Stimulated activated naive B cell treated with anti-CD40 and anti-IgM and Interleukin-4, amounts not matched to agents 10 μg/mL and 1 μg/mL and 100 μg/mL, for 72 hours (primary cell): Measurements from ENCODE around the gene UQCRHL.
A peak's percentile ranks its signal among the peaks of the same experiment; 100 is the strongest.
"Not testable (repeated sequence)": the region's sequence is repeated elsewhere in the genome, so short reads cannot be mapped to it uniquely, and the experiment has no call there.

Experiments
- ATAC-seq, 2 donors: fragments of 150-1000 bp; cut with Tn5 transposase; replicated peaks; 2 replicates each; pipeline ENCODE4 v1.10.0; 2021; ENCODE audit warnings: moderate library complexity in 1 of 2
- DNase-seq: peaks from one replicate; pipeline ENCODE4 v3.0.0; 2021
- H3K27ac Mint-ChIP-seq: one replicate; pipeline ENCODE4 v1.8.0; 2022; ENCODE audit warnings: mild to moderate bottlenecking, mixed read lengths
- H3K27me3 Mint-ChIP-seq, 2 donors: one replicate each; pipeline ENCODE4 v1.8.0; 2022; ENCODE audit warnings: mixed read lengths in 2 of 2
- H3K36me3 Mint-ChIP-seq, 2 donors: one replicate each; pipeline ENCODE4 v1.8.0; 2022; ENCODE audit warnings: mixed read lengths in 2 of 2, mild to moderate bottlenecking in 1 of 2
- H3K4me1 Mint-ChIP-seq, 2 donors: one replicate each; pipeline ENCODE4 v1.8.0; 2022; ENCODE audit warnings: mixed read lengths in 2 of 2, mild to moderate bottlenecking in 1 of 2
- H3K4me3 Mint-ChIP-seq, 2 donors: one replicate each; pipeline ENCODE4 v1.8.0; 2022; ENCODE audit warnings: mild to moderate bottlenecking in 2 of 2, mixed read lengths in 2 of 2, moderate library complexity in 1 of 2
- H3K9me3 Mint-ChIP-seq, 2 donors: one replicate each; pipeline ENCODE4 v1.8.0; 2022; ENCODE audit warnings: mixed read lengths in 2 of 2, mild to moderate bottlenecking in 1 of 2

The UQCRHL gene

DNA sequence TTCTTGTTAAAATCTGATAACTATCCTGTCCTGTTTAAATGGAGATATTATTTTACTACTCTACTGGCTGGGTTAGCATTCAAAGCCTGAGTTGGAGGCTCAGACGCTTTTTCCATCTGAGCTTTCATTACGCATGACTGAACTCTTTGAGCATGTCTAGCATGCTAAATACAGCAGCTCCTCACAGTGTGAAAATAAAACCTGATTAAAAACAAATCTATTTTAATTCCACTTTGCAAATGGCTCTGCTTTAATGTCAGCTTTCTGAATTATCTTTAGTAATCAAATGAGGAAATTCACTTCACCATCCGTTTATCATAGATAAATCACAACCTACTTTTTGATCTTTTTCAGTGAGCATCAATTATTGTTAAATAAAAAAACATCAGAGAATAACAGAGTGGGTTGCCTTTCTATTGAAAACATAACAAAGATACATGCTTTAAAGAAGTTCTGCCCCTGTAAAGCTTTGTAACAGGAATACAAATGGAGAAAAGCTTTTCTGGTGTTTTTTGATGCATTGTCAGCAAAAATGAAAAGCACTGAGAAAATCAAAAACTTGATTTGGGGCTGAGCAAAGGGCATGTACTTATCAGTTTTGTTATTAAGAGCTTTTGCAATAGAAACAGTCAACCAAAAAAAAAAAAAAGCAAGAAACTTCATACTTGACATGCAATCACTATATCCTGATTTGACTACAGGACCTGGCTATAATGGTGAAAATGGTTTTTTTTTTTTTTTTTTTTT, 36.5 kb upstream of the UQCRHL start:
- Mint-ChIP-seq H3K27me3 (no peaks in the 10 kb centered on the region), H3K4me1 (peaks cover 6 to 37% of the 10 kb centered on the region in 2 donors), H3K36me3 (peaks cover under 1 to 5% of the 10 kb centered on the region in 2 donors), H3K9me3 (no peaks in the 10 kb centered on the region), H3K4me3 (peak overlapping the region in 1 of 2 donors; percentile 16), H3K27ac (peak overlapping the region; percentile 47)
- DNase-seq = no peak
- peak in 1 of 2 donors; percentile 3 for ATAC-seq

DNA sequence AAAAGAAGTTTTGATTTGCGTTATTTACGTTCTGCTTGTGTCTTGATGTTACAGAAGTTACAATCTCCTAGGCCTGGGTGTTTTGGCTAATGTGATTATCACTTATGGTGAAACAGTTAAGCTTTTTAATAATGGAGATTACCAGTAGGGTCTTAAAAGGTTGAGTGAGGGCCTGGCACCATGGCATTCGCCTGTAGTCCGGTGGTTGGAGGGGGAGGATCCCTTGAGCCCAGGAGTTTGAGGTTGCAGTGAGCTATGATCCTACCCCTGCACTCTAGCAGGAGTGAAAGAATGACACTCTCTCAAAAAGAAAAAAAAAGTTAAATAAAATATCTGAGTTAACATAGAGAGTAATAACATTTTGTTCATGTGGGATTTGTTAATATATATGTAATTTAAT, 31.3 kb upstream of the UQCRHL start:
- H3K36me3 Mint-ChIP-seq = peaks cover 0 to 2% of the 10 kb centered on the region in 2 donors
- H3K4me1 Mint-ChIP-seq = peaks cover 6 to 37% of the 10 kb centered on the region in 2 donors
- no peaks in the 10 kb centered on the region for H3K9me3 Mint-ChIP-seq
- H3K4me3 Mint-ChIP-seq = no peak overlapping the region
- DNase-seq = no peak
- ATAC-seq = no peak
- no peaks in the 10 kb centered on the region for H3K27me3 Mint-ChIP-seq
- no peak overlapping the region for H3K27ac Mint-ChIP-seq

DNA sequence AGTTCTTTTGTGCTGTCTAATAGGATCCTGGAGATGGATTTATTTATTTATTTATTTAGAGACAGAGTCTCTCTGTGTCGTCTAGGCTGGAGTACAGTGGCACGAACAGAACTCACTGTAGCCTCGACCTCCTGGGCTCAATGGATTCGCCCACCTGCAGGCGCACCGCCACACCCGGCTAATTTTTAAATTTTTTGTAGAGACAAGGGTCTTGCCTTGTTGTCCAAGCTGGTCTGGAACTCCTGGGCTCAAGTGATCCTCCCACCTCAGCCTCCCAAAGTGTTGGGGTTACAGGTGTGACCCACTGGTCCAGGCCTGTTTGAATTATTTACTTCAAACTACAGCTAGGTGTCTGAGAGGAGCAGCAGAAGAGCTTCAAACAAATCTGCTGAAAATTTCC, 30.5 kb upstream of the UQCRHL start:
- no peaks in the 10 kb centered on the region for H3K9me3 Mint-ChIP-seq
- H3K4me3 Mint-ChIP-seq = peak overlapping the region; percentile 93 to 96
- H3K36me3 Mint-ChIP-seq = peaks cover 0 to 2% of the 10 kb centered on the region in 2 donors
- no peaks in the 10 kb centered on the region for H3K27me3 Mint-ChIP-seq
- DNase-seq = no peak
- no peak for ATAC-seq
- peak overlapping the region; percentile 99 for H3K27ac Mint-ChIP-seq
- H3K4me1 Mint-ChIP-seq = peaks cover 6 to 34% of the 10 kb centered on the region in 2 donors

DNA sequence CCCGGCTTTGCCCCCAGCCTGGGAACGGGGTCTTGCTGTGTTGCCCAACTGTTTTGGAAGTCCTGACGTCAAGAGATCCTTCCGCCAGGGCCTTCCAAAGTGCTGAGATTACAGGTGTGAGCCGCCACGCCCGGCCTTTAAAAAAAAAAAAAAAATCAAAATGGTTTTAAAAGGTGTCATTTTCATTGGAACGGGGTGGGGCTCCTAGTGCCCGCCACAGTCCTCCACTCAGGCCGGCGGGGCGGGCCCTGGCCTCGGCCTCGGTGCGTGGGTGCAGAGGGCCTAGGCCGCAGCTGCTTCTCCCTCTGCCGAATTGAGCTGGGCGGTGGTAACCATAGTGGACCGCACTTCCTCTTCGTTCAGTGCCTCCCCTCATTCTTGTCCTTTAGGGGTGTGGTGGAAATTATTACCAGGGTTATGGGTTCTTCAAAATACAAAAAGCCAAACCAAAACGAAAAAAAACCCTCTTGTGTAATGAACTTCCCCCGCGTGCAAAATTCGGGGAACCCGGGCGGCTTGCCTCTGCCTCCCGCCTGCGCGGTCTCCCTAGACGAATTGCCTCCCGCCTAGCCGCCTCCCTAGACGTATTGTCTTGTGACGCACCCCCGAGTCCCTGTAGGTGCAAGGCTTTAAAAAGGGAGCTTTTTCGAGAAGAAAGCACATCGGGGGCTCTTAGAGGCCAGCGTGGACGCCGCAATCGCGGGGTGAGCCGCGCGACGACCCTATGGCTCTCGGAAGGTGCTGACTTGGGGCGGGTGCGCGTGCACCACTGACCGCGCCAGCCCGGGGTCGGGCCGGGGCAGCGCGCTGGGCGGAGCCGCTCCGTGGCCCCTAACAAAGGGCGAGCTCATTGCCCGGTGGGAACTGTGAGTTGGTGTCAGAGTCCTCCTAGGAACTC, 29.6 kb upstream of the UQCRHL start:
- H3K4me1 Mint-ChIP-seq = peaks cover 4 to 33% of the 10 kb centered on the region in 2 donors
- no peaks in the 10 kb centered on the region for H3K9me3 Mint-ChIP-seq
- peak; percentile 66 to 71 for ATAC-seq
- peak overlapping the region; percentile 93 to 96 for H3K4me3 Mint-ChIP-seq
- peaks cover under 1 to 2% of the 10 kb centered on the region in 2 donors for H3K36me3 Mint-ChIP-seq
- H3K27me3 Mint-ChIP-seq = no peaks in the 10 kb centered on the region
- peak overlapping the region; percentile 99 for H3K27ac Mint-ChIP-seq
- peak; percentile 88 for DNase-seq

DNA sequence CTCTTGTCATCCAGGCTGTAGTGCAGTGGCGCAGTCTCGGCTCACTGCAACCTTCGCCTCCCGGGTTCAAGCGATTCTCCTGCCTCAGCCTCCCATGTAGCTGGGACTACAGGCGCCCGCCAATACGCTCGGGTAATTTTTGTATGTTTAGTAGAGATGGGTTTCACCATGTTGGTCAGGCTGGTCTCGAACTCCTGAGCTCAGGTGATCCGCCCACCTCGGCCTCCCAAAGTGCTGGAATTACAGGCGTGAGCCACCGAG, 29.0 kb upstream of the UQCRHL start:
- not testable (repeated sequence) for ATAC-seq, H3K27me3 Mint-ChIP-seq, H3K36me3 Mint-ChIP-seq, H3K9me3 Mint-ChIP-seq, DNase-seq
- H3K4me1 Mint-ChIP-seq = peaks cover 8 to 39% of the 10 kb centered on the region in 2 donors
- peak overlapping the region; percentile 93 to 96 for H3K4me3 Mint-ChIP-seq
- H3K27ac Mint-ChIP-seq = peak overlapping the region; percentile 99

DNA sequence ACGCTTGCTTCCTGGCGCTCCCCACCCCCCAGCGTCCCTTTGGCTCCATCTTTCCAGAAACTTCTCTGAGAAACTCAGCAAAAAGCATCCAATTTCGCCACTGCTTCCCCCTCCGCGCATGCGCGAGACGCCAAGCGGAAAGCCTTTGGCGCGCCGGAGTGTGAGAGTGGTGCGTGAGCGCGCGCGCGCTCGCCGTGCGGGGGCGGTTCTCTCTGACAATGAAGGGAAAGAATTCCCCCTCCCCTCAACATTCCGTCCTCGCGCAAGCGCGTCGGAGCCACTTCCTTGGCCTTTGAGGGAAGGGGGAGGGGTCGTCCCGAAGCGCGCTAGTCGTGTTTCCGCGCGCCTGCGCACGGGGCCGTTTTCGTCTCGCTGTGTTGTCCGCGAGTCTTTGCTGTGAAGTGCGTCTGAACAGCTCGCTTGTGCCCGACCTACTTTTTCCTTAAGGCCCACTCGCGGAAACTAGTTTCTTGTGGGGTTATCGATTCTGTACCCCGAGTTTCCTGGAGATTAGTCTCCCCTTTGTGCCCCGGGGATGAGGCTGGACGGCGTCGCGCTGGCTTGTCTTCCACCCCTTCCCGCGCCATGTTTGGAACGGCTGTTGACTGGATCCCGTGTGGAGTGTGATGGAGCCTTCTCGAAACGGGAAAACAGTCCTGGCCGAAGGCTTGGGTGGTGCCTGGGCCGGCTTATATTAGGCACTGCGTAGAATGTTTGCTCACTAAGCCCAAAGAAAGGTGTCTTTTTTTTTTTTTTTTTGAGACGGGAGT, 28.5 kb upstream of the UQCRHL start:
- Mint-ChIP-seq H3K4me1 (peaks cover 9 to 42% of the 10 kb centered on the region in 2 donors), H3K27me3 (no peaks in the 10 kb centered on the region), H3K9me3 (no peaks in the 10 kb centered on the region), H3K4me3 (peak overlapping the region; percentile 93 to 96), H3K36me3 (peaks cover 6 to 7% of the 10 kb centered on the region in 2 donors), H3K27ac (peak overlapping the region; percentile 99)
- peak; percentile 35 to 41 for ATAC-seq
- peak; percentile 99 for DNase-seq

DNA sequence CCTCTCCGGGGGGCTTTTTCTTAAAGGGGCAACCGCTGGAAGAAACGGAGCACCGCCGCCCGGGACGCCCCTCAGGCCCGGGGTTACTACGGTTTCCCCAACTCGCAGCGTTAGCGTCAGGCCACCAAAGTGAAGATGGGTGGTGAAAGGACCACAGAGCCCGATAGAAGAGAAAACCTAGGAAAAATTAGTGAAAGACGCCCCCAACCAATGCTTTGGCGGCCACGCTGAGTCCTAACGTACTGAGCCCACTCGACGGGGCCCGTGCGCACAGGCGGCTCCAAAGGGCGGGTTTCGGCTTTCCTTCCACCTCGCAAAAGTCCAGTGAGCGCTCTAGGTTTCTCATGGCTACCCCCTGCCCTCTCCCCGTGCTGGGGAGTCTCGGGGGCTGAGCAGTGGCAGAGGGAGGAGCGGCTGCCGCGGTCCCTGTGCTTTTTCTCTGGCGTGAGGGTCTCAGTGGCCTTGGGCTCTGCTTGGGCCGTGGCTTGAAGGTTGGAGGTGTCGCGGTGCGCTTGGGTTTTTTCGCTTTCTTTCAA, 27.8 kb upstream of the UQCRHL start:
- H3K9me3 Mint-ChIP-seq = no peaks in the 10 kb centered on the region
- ATAC-seq (peak; percentile 1 to 5), DNase-seq (no peak)
- peaks cover 6 to 7% of the 10 kb centered on the region in 2 donors for H3K36me3 Mint-ChIP-seq
- no peaks in the 10 kb centered on the region for H3K27me3 Mint-ChIP-seq
- H3K4me3 Mint-ChIP-seq = peak overlapping the region; percentile 93 to 96
- H3K4me1 Mint-ChIP-seq = peaks cover 15 to 49% of the 10 kb centered on the region in 2 donors
- H3K27ac Mint-ChIP-seq = peak overlapping the region; percentile 99

DNA sequence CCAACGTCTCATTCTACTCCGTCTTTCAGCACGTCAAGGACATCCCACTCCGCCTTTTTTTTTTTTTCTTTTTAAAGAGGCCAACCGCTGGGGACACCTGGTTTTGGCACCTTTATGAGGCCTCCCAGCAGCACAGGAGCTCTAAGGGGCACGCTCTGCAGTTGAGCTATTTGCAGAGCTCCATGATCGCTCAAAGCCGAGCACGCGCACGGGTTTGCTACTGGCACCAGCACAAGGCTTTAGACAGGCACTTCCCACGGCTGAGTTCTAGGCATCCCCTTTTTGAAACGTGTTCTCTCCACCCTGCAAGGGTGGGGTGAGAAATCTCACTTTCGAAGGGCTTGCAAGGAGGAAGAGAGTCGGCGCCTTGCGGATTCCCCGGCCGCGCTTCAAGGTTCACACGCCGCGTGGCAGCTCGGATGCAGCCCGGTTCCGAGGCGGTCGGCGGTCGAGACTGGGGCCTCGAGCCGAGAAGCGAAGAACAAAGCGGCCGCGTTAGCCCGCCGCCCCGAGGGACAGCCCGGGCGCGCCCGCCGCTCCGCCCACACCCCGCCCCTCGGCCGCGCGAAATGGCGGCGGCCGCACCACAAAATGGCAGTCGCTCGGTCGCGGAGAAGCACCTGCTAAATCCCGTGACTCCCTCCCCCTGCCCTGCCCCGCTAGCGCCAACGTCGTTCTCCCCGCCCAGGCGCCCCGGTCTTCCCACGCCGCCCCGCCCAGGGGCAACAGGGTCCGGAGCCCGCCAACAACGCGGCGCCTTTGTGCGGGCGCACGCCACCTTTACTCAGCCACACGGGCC, 27.2 kb upstream of the UQCRHL start:
- DNase-seq (peak; percentile 90), ATAC-seq (peak; percentile 51 to 53)
- Mint-ChIP-seq H3K27ac (peak overlapping the region; percentile 99), H3K4me3 (peak overlapping the region; percentile 93 to 96), H3K4me1 (peaks cover 22 to 56% of the 10 kb centered on the region in 2 donors), H3K27me3 (no peaks in the 10 kb centered on the region), H3K36me3 (peaks cover 6 to 7% of the 10 kb centered on the region in 2 donors), H3K9me3 (no peaks in the 10 kb centered on the region)

DNA sequence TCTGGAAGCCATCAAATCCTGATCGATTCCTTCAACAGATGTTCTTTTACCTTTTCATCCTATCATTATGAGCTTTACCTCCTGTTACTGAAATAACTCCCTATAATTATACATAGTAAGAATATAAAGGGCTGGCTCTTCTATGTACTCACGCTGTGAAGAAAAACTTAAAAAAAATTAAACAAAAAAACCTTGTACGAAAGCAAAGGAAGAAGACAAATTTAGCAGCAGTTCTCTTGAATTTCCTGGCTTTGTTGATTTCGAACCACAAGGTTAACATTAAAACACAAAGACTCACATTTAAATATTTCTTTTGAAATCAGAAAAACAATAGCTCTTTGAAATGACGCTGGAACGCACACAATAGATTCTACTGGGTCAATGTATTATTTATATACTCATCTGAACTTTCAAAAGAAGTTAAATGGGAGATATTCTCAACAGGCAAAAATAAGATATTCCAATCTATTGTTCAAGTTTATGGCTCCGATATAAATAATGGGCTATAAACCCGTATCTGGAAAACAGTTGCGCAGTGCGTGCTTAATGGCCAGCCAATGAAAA, 26.5 kb upstream of the UQCRHL start:
- H3K27ac Mint-ChIP-seq = peak overlapping the region; percentile 99
- DNase-seq (no peak), ATAC-seq (no peak)
- no peaks in the 10 kb centered on the region for H3K27me3 Mint-ChIP-seq
- H3K4me1 Mint-ChIP-seq = peaks cover 27 to 62% of the 10 kb centered on the region in 2 donors
- H3K36me3 Mint-ChIP-seq = peaks cover 6 to 7% of the 10 kb centered on the region in 2 donors
- no peaks in the 10 kb centered on the region for H3K9me3 Mint-ChIP-seq
- peak overlapping the region; percentile 93 to 96 for H3K4me3 Mint-ChIP-seq

DNA sequence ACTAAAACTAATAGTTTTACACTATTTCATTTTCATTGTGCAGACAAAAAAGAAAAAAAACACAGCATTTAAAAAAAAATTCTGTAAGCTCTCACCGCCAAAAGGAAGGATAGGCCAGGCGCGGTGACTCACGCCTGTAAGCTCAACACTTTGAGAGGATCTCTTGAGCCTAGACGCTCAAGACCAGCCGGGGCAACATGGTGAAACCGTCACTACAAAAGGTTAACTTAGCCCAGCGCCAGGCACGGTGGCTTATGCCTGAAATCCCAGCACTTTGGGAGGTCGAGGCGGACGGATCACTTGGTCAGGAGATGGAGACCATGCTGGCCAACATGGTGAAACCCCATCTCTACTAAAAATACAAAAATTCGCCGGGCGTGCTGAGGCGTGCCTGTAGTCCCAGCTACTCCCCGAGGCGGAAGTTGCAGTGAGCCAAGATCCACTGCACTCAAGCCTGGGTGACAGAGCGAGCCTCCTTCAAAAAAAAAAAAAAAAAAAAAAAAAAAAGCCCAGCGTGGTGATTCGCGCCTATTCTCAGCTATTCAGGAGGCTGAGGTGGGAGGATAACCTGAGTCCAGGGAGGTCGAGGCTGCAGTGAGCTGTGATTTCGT, 25.7 kb upstream of the UQCRHL start:
- no peaks in the 10 kb centered on the region for H3K27me3 Mint-ChIP-seq
- H3K4me1 Mint-ChIP-seq = peaks cover 29 to 57% of the 10 kb centered on the region in 2 donors
- ATAC-seq (no peak), DNase-seq (no peak)
- peak overlapping the region; percentile 21 to 96 for H3K4me3 Mint-ChIP-seq
- H3K36me3 Mint-ChIP-seq = peaks cover 6 to 7% of the 10 kb centered on the region in 2 donors
- peak overlapping the region; percentile 99 for H3K27ac Mint-ChIP-seq
- H3K9me3 Mint-ChIP-seq = no peaks in the 10 kb centered on the region

DNA sequence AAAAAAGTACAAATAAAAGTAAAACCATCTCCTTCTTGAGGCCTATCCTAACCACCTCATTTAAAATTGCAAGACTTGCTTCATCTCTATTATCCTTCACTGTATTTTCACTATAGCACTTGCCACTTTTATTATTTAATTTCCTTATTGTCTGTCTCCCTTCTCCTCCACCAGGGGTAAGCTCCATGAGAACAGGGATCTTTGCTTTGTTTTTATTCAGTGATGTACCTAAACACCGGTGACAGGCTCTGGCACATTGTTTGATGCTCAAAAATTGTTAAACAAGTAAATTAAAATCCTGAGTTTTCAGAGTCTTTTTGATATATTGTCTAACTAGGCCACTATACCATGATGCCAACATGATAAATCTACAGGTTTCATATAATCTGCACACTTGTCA, 22.8 kb upstream of the UQCRHL start:
- Mint-ChIP-seq H3K4me1 (peaks cover 35 to 48% of the 10 kb centered on the region in 2 donors), H3K27ac (peak overlapping the region; percentile 76)

DNA sequence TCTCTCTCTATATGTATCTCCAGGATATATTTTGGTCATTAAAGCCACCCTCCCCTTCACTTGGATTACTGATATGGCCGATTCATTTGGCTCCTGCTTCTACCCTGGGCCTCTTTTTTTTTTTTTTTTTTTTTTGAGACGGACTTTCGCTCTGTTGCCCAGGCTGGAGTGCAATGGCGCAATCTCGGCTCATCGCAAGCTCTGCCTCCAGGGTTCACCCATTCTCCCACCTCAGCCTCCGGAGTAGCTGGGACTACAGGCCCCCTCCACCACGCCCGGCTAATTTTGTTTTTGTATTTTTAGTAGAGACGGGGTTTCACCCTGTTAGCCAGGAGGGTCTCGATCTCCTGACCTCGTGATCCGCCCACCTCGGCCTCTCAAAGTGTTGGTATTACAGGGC, 21.5 kb upstream of the UQCRHL start:
- not testable (repeated sequence) for DNase-seq, H3K27me3 Mint-ChIP-seq, H3K36me3 Mint-ChIP-seq, ATAC-seq, H3K27ac Mint-ChIP-seq, H3K4me3 Mint-ChIP-seq, H3K9me3 Mint-ChIP-seq
- peaks cover 35 to 49% of the 10 kb centered on the region in 2 donors for H3K4me1 Mint-ChIP-seq

More for the DNA sequence above, 22.8 kb upstream of the UQCRHL start:
- Mint-ChIP-seq H3K27me3 (no peaks in the 10 kb centered on the region), H3K36me3 (peaks cover 6 to 7% of the 10 kb centered on the region in 2 donors), H3K4me3 (peak overlapping the region; percentile 46 to 49), H3K9me3 (no peaks in the 10 kb centered on the region)
- ATAC-seq (no peak), DNase-seq (no peak)

DNA sequence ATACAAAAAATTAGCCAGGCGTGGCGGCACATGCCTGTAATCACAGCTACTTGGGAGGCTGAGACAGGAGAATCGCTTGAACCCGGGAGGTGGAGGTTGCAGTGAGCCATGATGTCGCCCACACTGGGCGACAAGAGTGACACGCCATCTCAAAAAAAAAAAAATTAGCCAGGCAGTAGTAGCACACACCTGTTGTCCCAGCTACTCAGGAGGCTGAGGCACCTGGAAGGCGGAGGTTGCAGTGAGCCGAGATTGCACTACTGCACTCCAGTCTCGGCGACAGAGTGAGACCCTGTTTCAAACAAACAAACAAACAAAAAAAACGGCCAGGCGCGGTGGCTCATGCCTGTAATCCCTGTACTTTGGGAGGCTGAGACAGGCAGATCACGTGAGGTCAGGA, 20.1 kb upstream of the UQCRHL start:
- H3K36me3 Mint-ChIP-seq, H3K27me3 Mint-ChIP-seq, H3K27ac Mint-ChIP-seq, DNase-seq, H3K9me3 Mint-ChIP-seq, ATAC-seq, H3K4me3 Mint-ChIP-seq: not testable (repeated sequence)
- H3K4me1 Mint-ChIP-seq = peaks cover 35 to 49% of the 10 kb centered on the region in 2 donors
